NOMO-1 treated with DMSO at 0.1 percent for 48 hours (cell line): ENCODE results near the gene ZNF398.
"Not testable (repeated sequence)": the region's sequence is repeated elsewhere in the genome, so short reads cannot be mapped to it uniquely, and the experiment has no call there.

Experiments used
- DNase-seq: peaks from one replicate; lab custom pipeline; 2025; ENCODE audit not compliant: unreplicated experiment; lab: John Stamatoyannopoulos, UW

Gene ZNF398

GRCh38 chr7:149223761-149224160 is 76.5 kb downstream of the ZNF398 start:
- DNase-seq: no peak

- DNase-seq: no peak
Measured at GRCh38 chr7:149224352-149224751, 77.1 kb downstream of the ZNF398 start.

GRCh38 chr7:149225106-149225505 is 77.9 kb downstream of the ZNF398 start:
- no peak for DNase-seq

GRCh38 chr7:149225656-149226055 is 78.4 kb downstream of the ZNF398 start:
- no peak for DNase-seq

GRCh38 chr7:149226366-149226765 is 79.1 kb downstream of the ZNF398 start:
- not testable (repeated sequence) for DNase-seq

- DNase-seq: no peak
Measured at GRCh38 chr7:149226840-149227494, 79.7 kb downstream of the ZNF398 start.

- no peak for DNase-seq
Measured at GRCh38 chr7:149228831-149229471, 81.7 kb downstream of the ZNF398 start.

GRCh38 chr7:149229526-149229925 is 82.3 kb downstream of the ZNF398 start:
- no peak for DNase-seq

- no peak for DNase-seq
Measured at GRCh38 chr7:149232362-149232761, 85.1 kb downstream of the ZNF398 start.
